A673 (cell line): ENCODE measurements around the gene LYSET. TPM values are rescaled to one million over a fixed set of nuclear protein-coding genes. Genes with fewer than 3 reads are reported as not detected.
A peak's percentile ranks its signal among the peaks of the same experiment; 100 is the strongest.

ENCODE experiments used
- BruUV-seq: library from RNA; stranded (reverse); fragments of 400-500 nt; replicated peaks from 2 replicates; lab custom pipeline; 2021; lab: Mats Ljungman, UMichigan
- CTCF ChIA-PET: fragments of 300-600 bp; sonication (Branson Sonifier 250); formaldehyde crosslinking; loops from one replicate; lab custom pipeline; 2022; ENCODE audit warnings: antibody characterized with exemption; lab: Charles Lee
- POLR2A ChIA-PET: fragments of 300-600 bp; sonication (Branson Sonifier 250); formaldehyde crosslinking; loops from one replicate; lab custom pipeline; 2022; ENCODE audit warnings: antibody characterized with exemption; ENCODE audit not compliant: low non-redundant PET; lab: Charles Lee
- DNase-seq: peaks from one replicate; pipeline ENCODE4 v3.0.0-alpha.2; 2015; ENCODE audit warnings: low spot score
- H3K27ac ChIP-seq: fragments of 200-600 bp; sonication (generic); 2 replicates; pipeline ENCODE4 v1.5.1; 2016; ENCODE audit warnings: mixed run types, low read depth, mild to moderate bottlenecking, mixed read lengths, antibody characterized with exemption, low read length; ENCODE audit not compliant: poor library complexity, severe bottlenecking
- H3K27me3 ChIP-seq: fragments of 200-600 bp; sonication (generic); replicated peaks from 2 replicates; pipeline ENCODE4 v1.6.1; 2017; ENCODE audit warnings: mixed run types, low read depth, mild to moderate bottlenecking, mixed read lengths, antibody characterized with exemption, low read length; ENCODE audit not compliant: insufficient read depth, poor library complexity
- H3K36me3 ChIP-seq: fragments of 200-600 bp; sonication (generic); 2 replicates; pipeline ENCODE4 v1.6.1; 2016; ENCODE audit warnings: mixed run types, mild to moderate bottlenecking, mixed read lengths, antibody characterized with exemption, low read length; ENCODE audit not compliant: insufficient read depth, poor library complexity, severe bottlenecking
- H3K4me1 ChIP-seq: fragments of 200-600 bp; sonication (generic); 2 replicates; pipeline ENCODE4 v1.6.1; 2017; ENCODE audit warnings: mixed run types, mild to moderate bottlenecking, mixed read lengths, antibody characterized with exemption, low read length; ENCODE audit not compliant: insufficient read depth, poor library complexity, severe bottlenecking
- H3K4me3 ChIP-seq: fragments of 200-600 bp; sonication (generic); 2 replicates; pipeline ENCODE4 v1.5.1; 2016; ENCODE audit warnings: low read depth, mixed run types, mild to moderate bottlenecking, mixed read lengths, low read length; ENCODE audit not compliant: poor library complexity, severe bottlenecking
- H3K9me3 ChIP-seq: fragments of 200-600 bp; sonication (generic); 2 replicates; pipeline ENCODE4 v1.6.1; 2016; ENCODE audit warnings: mixed run types, low read depth, mild to moderate bottlenecking, mixed read lengths, antibody characterized with exemption, low read length; ENCODE audit not compliant: poor library complexity, severe bottlenecking
- CTCF ChIP-seq: fragments of 300-800, 200-600 bp; sonication (generic); conservative IDR thresholded peaks from 2 replicates; pipeline ENCODE4 v1.5.1; 2017; ENCODE audit warnings: low read depth, mild to moderate bottlenecking, antibody characterized with exemption, low read length, moderate library complexity, mixed read lengths
- EZH2 ChIP-seq: fragments of 200-600 bp; sonication (generic); IDR thresholded peaks from 2 replicates; pipeline ENCODE4 v1.6.1; 2017; ENCODE audit warnings: borderline replicate concordance, low read depth, mild to moderate bottlenecking, mixed read lengths, antibody characterized with exemption, low read length; ENCODE audit not compliant: poor library complexity, severe bottlenecking
- intact Hi-C: fragments of 100-400 bp; cut with micrococcal nuclease; formaldehyde crosslinking; loops from one replicate; pipeline ENCODE4 v1.10.0; 2022; ENCODE audit not compliant: unreplicated experiment
- total RNA-seq: library from RNA; stranded (reverse); gene quantifications from 2 replicates; pipeline ENCODE4 v1.2.3, GENCODE V29; 2021

The LYSET gene
- total RNA-seq, 1 experiment from 2014 or later: 26.8 TPM

GRCh38 chr14:93223565-93223964 lies 38.4 kb downstream of the LYSET start:
- no peak for DNase-seq
- H3K36me3 ChIP-seq: peaks cover 60% of the 10 kb centered on the region
- POLR2A ChIA-PET: no interaction called here
- H3K9me3 ChIP-seq: no peaks in the 10 kb centered on the region
- H3K27ac ChIP-seq: no peak overlapping the region
- H3K27me3 ChIP-seq: no peaks in the 10 kb centered on the region
- no peaks in the 10 kb centered on the region for H3K4me1 ChIP-seq
- CTCF ChIA-PET: no interaction called here
- TF ChIP-seq CTCF: no peak
- no peak for TF ChIP-seq EZH2
- H3K4me3 ChIP-seq: no peak overlapping the region
- intact Hi-C loops: no loop called here
- BruUV-seq: no TSS peak

GRCh38 chr14:93228550-93228949 lies 43.4 kb downstream of the LYSET start:
- BruUV-seq: no TSS peak
- POLR2A ChIA-PET: no interaction called here

GRCh38 chr14:93230539-93230938 lies 45.4 kb downstream of the LYSET start:
- TF ChIP-seq CTCF (no peak), EZH2 (no peak)
- POLR2A ChIA-PET: no interaction called here
- no peak for DNase-seq
- Histone ChIP-seq H3K27ac (no peak overlapping the region), H3K9me3 (no peaks in the 10 kb centered on the region), H3K36me3 (peaks cover 20% of the 10 kb centered on the region), H3K27me3 (no peaks in the 10 kb centered on the region), H3K4me3 (peak overlapping the region; percentile 43), H3K4me1 (no peaks in the 10 kb centered on the region)
- no TSS peak for BruUV-seq
- CTCF ChIA-PET: no interaction called here
- intact Hi-C loops: loop anchor here (5.0 to 10.0 kb wide), 2 partner anchors 312 to 384 kb away; no protein-coding TSS in a partner anchor

More at GRCh38 chr14:93228550-93228949, 43.4 kb downstream of the LYSET start:
- DNase-seq: no peak
- intact Hi-C loops: no loop called here
- no peaks in the 10 kb centered on the region for H3K9me3 ChIP-seq
- H3K4me1 ChIP-seq: no peaks in the 10 kb centered on the region
- H3K27me3 ChIP-seq: no peaks in the 10 kb centered on the region
- peaks cover 27% of the 10 kb centered on the region for H3K36me3 ChIP-seq
- CTCF ChIA-PET: no interaction called here
- no peak overlapping the region for H3K4me3 ChIP-seq
- no peak overlapping the region for H3K27ac ChIP-seq
- TF ChIP-seq CTCF: no peak
- no peak for TF ChIP-seq EZH2
